Uterus (tissue), 4 donors: Measurements from ENCODE around the gene HOXD1. TPM values are rescaled to one million over a fixed set of nuclear protein-coding genes. Genes with fewer than 3 reads are reported as not detected.

ENCODE experiments used
- DNase-seq, 2 donors: peaks; one replicate each; pipeline ENCODE4 v3.0.0-alpha.2; 2019 to 2020
- H3K27ac ChIP-seq, 2 donors: fragments of 200-600 bp; sonication (generic); 1 replicate in 1 of 2; 2 replicates in 1 of 2; pipeline ENCODE4 v1.5.1; 2016 to 2018
- H3K27me3 ChIP-seq, 2 donors: fragments of 200-600 bp; sonication (generic); one replicate each; pipeline ENCODE4 v1.5.1; 2018 to 2019; ENCODE audit warnings: control low read depth in 1 of 2
- H3K36me3 ChIP-seq, 2 donors: fragments of 200-600 bp; sonication (generic); one replicate each; pipeline ENCODE4 v1.5.1; 2019; ENCODE audit warnings: control low read depth in 1 of 2
- H3K4me1 ChIP-seq, 2 donors: fragments of 200-600 bp; sonication (generic); one replicate each; pipeline ENCODE4 v1.5.1; 2018 to 2019; ENCODE audit warnings: control low read depth in 1 of 2
- H3K4me3 ChIP-seq, 2 donors: fragments of 200-600 bp; sonication (generic); 1 replicate in 1 of 2; 2 replicates in 1 of 2; pipeline ENCODE4 v1.5.1; 2018 to 2019; ENCODE audit warnings: mild to moderate bottlenecking in 1 of 2
- H3K9me3 ChIP-seq, 2 donors: fragments of 200-600 bp; sonication (generic); one replicate each; pipeline ENCODE4 v1.5.1; 2019; ENCODE audit warnings: control low read depth in 1 of 2
- POLR2A ChIP-seq, 2 donors: fragments of 450-650 bp; IDR thresholded peaks; one replicate each; pipeline ENCODE4 v1.6.1; 2016; ENCODE audit warnings: antibody characterized with exemption in 2 of 2, mild to moderate bottlenecking in 1 of 2, moderate library complexity in 1 of 2
- intact Hi-C: fragments of 100-400 bp; cut with DNase I; formaldehyde crosslinking; loops from one replicate; pipeline ENCODE4 v1.15.1; 2023; ENCODE audit warnings: low total_unique reads
- total RNA-seq, 4 donors: library from RNA; depleted of rRNA in 3 of 4; stranded (reverse); fragments of >200 nt in 3 of 4; gene quantifications; one replicate each; pipeline versions ENCODE4 v1.1.0 to v1.2.4, GENCODE V29; 2014 to 2023
- TF ChIP-seq, protein P1 (sequence below), 4 experiments: fragments of 200-600 bp in 2 of 4; fragments of 450-650 bp in 2 of 4; sonication (generic) in 2 of 4; IDR thresholded peaks; one replicate each; pipeline ENCODE4 v1.5.1; 2016 to 2019; ENCODE audit warnings: antibody characterized with exemption in 4 of 4, mild to moderate bottlenecking in 2 of 4, moderate library complexity in 1 of 4
- donor health status: DM: yes; HTN: yes; CAD: no.

Gene HOXD1
- total RNA-seq, 4 donors from 2014 or later: 0.21 to 2.9 (median 0.52) TPM; not detected in 1

- Histone ChIP-seq H3K4me3 (no peak overlapping the region), H3K27me3 (no peaks in the 10 kb centered on the region), H3K27ac (no peak overlapping the region), H3K36me3 (no peaks in the 10 kb centered on the region), H3K4me1 (peaks cover 8 to 10% of the 10 kb centered on the region in 2 donors), H3K9me3 (no peaks in the 10 kb centered on the region)
- no peak for DNase-seq
- intact Hi-C loops: loop anchor here (5.0 kb wide), 3 partner anchors 315 to 495 kb away; no protein-coding TSS in a partner anchor
- TF ChIP-seq POLR2A (IDR thresholded peaks at IDR 0.05): no peak
- TF ChIP-seq, protein P1, sequence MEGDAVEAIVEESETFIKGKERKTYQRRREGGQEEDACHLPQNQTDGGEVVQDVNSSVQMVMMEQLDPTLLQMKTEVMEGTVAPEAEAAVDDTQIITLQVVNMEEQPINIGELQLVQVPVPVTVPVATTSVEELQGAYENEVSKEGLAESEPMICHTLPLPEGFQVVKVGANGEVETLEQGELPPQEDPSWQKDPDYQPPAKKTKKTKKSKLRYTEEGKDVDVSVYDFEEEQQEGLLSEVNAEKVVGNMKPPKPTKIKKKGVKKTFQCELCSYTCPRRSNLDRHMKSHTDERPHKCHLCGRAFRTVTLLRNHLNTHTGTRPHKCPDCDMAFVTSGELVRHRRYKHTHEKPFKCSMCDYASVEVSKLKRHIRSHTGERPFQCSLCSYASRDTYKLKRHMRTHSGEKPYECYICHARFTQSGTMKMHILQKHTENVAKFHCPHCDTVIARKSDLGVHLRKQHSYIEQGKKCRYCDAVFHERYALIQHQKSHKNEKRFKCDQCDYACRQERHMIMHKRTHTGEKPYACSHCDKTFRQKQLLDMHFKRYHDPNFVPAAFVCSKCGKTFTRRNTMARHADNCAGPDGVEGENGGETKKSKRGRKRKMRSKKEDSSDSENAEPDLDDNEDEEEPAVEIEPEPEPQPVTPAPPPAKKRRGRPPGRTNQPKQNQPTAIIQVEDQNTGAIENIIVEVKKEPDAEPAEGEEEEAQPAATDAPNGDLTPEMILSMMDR (IDR thresholded peaks at IDR 0.05): no peak
Observed at GRCh38 chr2:176142281-176142680, 46.2 kb upstream of the HOXD1 start.

DNA sequence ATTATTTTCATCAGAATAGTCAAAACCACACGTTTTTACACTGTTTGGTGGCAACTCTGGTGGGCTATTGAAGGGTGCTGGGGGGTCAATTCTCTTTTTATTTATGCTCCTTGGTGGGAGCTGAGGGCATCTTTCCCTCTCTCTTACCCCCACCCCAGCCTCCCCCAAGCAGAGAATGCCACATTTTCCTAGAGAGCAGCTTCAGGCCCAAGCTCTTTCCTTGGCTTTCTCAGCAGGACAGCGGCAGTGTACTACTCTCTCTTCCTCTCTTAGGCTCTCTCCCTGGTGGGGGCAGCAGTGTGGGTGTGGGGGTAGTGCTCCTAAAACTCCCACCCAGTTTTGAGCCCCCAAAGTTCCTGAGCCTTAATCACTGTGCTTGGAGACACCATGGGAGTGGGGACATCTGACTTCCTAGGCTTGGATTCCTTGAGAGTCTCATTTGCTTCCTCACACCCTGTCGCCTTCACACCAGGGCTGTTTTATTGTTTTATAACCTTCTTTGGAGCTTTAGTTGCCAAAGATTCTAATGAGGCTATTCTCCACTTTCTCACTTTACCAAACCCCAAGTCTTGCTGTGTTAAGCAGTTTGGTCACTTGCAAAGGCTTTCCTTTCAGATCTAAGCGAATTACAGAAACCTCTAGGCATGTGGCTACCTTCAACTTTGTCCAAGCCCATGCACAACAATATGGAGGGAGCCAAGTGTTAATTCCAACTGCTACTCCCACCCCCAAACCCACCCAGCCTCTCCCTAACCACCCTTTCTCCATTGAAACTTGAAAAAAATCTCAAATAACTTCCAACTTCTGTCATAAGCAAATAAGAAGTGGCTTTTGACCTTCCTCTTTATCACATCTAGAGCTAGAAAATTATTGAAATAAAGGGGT is 43.1 kb upstream of the HOXD1 start:
- Histone ChIP-seq H3K4me1 (peaks cover 8 to 23% of the 10 kb centered on the region in 2 donors), H3K4me3 (no peak overlapping the region), H3K9me3 (no peaks in the 10 kb centered on the region), H3K27ac (peak overlapping the region; percentile 36 to 83), H3K27me3 (no peaks in the 10 kb centered on the region), H3K36me3 (no peaks in the 10 kb centered on the region)
- no peak for DNase-seq
- intact Hi-C loops: no loop called here
- TF ChIP-seq POLR2A (IDR thresholded peaks at IDR 0.05): no peak

DNA sequence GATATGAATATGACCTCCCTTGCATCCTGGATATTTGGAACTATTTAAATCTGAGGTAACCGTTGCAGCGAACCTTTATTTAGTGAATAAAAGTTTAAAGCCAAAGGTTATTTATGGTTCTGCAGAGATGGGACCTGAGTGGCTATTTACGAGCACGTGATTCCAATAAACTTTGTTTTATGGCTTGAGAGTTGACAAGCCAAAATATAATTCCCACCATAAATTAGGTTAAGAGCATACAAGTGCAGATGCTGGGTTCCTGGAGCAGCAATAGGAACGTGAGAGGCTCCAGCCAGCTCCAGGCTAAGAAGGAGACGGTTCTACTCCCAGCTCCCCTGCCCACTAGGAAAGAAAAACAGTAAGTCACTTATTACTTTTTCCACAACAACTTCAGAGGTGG is 42.4 kb upstream of the HOXD1 start:
- intact Hi-C loops: no loop called here
- TF ChIP-seq, protein P1 (IDR thresholded peaks at IDR 0.05): peak in 1 of 4 experiments; percentile 10
- no peak for TF ChIP-seq POLR2A (IDR thresholded peaks at IDR 0.05)
- Histone ChIP-seq H3K27me3 (no peaks in the 10 kb centered on the region), H3K4me3 (no peak overlapping the region), H3K9me3 (no peaks in the 10 kb centered on the region), H3K36me3 (no peaks in the 10 kb centered on the region), H3K4me1 (peaks cover 5 to 23% of the 10 kb centered on the region in 2 donors), H3K27ac (peak overlapping the region; percentile 75 to 83)
- peak in 1 of 2 donors; percentile 45 for DNase-seq

GRCh38 chr2:176146645-176147044 is 41.8 kb upstream of the HOXD1 start:
- H3K27me3 ChIP-seq: no peaks in the 10 kb centered on the region
- no peaks in the 10 kb centered on the region for H3K9me3 ChIP-seq
- H3K4me3 ChIP-seq: no peak overlapping the region
- no peak for TF ChIP-seq POLR2A (IDR thresholded peaks at IDR 0.05)
- TF ChIP-seq, protein P1 (IDR thresholded peaks at IDR 0.05): no peak
- DNase-seq: no peak
- peaks cover 5 to 23% of the 10 kb centered on the region in 2 donors for H3K4me1 ChIP-seq
- intact Hi-C loops: no loop called here
- peak overlapping the region; percentile 75 to 83 for H3K27ac ChIP-seq
- no peaks in the 10 kb centered on the region for H3K36me3 ChIP-seq

- TF ChIP-seq, protein P1 (IDR thresholded peaks at IDR 0.05): no peak
- no peak for TF ChIP-seq POLR2A (IDR thresholded peaks at IDR 0.05)
- Histone ChIP-seq H3K9me3 (no peaks in the 10 kb centered on the region), H3K27ac (peak overlapping the region; percentile 75 to 83), H3K4me3 (peak overlapping the region in 1 of 2 donors; percentile 15), H3K27me3 (no peaks in the 10 kb centered on the region), H3K36me3 (no peaks in the 10 kb centered on the region), H3K4me1 (peaks cover 5 to 23% of the 10 kb centered on the region in 2 donors)
- intact Hi-C loops: no loop called here
- DNase-seq: no peak
Observed at GRCh38 chr2:176147210-176147799, 41.2 kb upstream of the HOXD1 start.
